HCT116 (cell line): ENCODE measurements around the gene INAVA. TPM values are rescaled to one million over a fixed set of nuclear protein-coding genes. Genes with fewer than 3 reads are reported as not detected.

Experiments used
- ATAC-seq: fragments of 200-7000 bp; cut with Tn5 transposase; 2 replicates; pipeline ENCODE4 v1.9.1; 2020; ENCODE audit warnings: mild to moderate bottlenecking, moderate library complexity
- BruUV-seq: library from RNA; stranded (reverse); fragments of 400-500 nt; replicated peaks from 2 replicates; lab custom pipeline; 2021; lab: Mats Ljungman, UMichigan
- CTCF ChIA-PET: fragments of 300-600 bp; sonication (Branson Sonifier 250); formaldehyde crosslinking; loops from one replicate; lab custom pipeline; 2021; ENCODE audit warnings: antibody characterized with exemption; lab: Charles Lee
- POLR2A ChIA-PET: fragments of 300-600, 350-600 bp; sonication (Branson Sonifier 250); formaldehyde crosslinking; loops from one replicate; lab custom pipeline; 2021; ENCODE audit warnings: antibody characterized with exemption; lab: Charles Lee
- RAD21 ChIA-PET, 2 experiments: fragments of 300-600 bp; sonication (Branson Sonifier 250); formaldehyde crosslinking; loops; one replicate each; lab custom pipeline; 2023; ENCODE audit warnings: low total read pairs in 2 of 2; ENCODE audit not compliant: uncharacterized antibody in 2 of 2, unreplicated experiment in 2 of 2, low non-redundant PET in 1 of 2; lab: Charles Lee
- DNase-seq: peaks from one replicate; pipeline ENCODE4 v3.0.0-alpha.2; 2010; ENCODE audit warnings: low read depth, low spot score
- H2AFZ ChIP-seq: fragments of 200-600 bp; shearing (Covaris generic), sonication (generic); 2 replicates; pipeline ENCODE4 v1.6.1; 2017; ENCODE audit warnings: low read depth, mixed run types, mixed read lengths, antibody characterized with exemption, low read length; ENCODE audit not compliant: poor library complexity, severe bottlenecking
- H3K27ac ChIP-seq: 2 replicates; pipeline ENCODE4 v1.5.1; 2012; ENCODE audit warnings: low read depth, low read length
- H3K27me3 ChIP-seq: fragments of 200-600 bp; sonication (generic); 2 replicates; pipeline ENCODE4 v1.6.1; 2016; ENCODE audit warnings: mixed run types, low read length, mixed read lengths; ENCODE audit not compliant: insufficient read depth
- H3K36me3 ChIP-seq, 2 experiments: fragments of 200-500 bp in 1 of 2; fragments of 200-600 bp in 1 of 2; sonication (Bioruptor generic) in 1 of 2; sonication (generic) in 1 of 2; 2 replicates each; pipeline versions ENCODE4 v1.5.1 to v1.6.1; 2014 to 2016; ENCODE audit warnings: low read length in 2 of 2, inconsistent platforms in 1 of 2, mixed read lengths in 1 of 2, mixed run types in 1 of 2; ENCODE audit not compliant: insufficient read depth in 2 of 2, control insufficient read depth in 1 of 2
- H3K4me1 ChIP-seq, 2 experiments: fragments of 200-600 bp in 1 of 2; sonication (generic) in 1 of 2; 2 replicates each; pipeline versions ENCODE4 v1.5.1 to v1.6.1; 2012 to 2017; ENCODE audit warnings: low read length in 2 of 2, inconsistent platforms in 1 of 2, mild to moderate bottlenecking in 1 of 2, mixed read lengths in 1 of 2, mixed run types in 1 of 2, moderate library complexity in 1 of 2; ENCODE audit not compliant: insufficient read depth in 2 of 2, control insufficient read depth in 1 of 2
- H3K4me2 ChIP-seq: fragments of 200-600 bp; sonication (generic); 2 replicates; pipeline ENCODE4 v1.6.1; 2017; ENCODE audit warnings: mixed run types, low read length, mixed read lengths
- H3K4me3 ChIP-seq, 2 experiments: fragments of 200-600 bp in 1 of 2; sonication (generic) in 1 of 2; replicated peaks in 1 of 2; 2 replicates each; pipeline ENCODE4 v1.5.1; 2011 to 2016; ENCODE audit warnings: low read length in 2 of 2, control low read depth in 1 of 2, low read depth in 1 of 2, mild to moderate bottlenecking in 1 of 2, mixed read lengths in 1 of 2, mixed run types in 1 of 2
- H3K79me2 ChIP-seq: fragments of 200-600 bp; sonication (generic); 2 replicates; pipeline ENCODE4 v1.6.1; 2017; ENCODE audit warnings: mild to moderate bottlenecking, mixed run types, low read length, moderate library complexity, mixed read lengths; ENCODE audit not compliant: insufficient read depth
- H3K9ac ChIP-seq: fragments of 200-600 bp; sonication (generic); 2 replicates; pipeline ENCODE4 v1.6.1; 2016; ENCODE audit warnings: low read length, mixed read lengths
- H3K9me2 ChIP-seq: fragments of 200-600 bp; sonication (generic), shearing (Covaris generic); 2 replicates; pipeline ENCODE4 v1.6.1; 2017; ENCODE audit warnings: mixed run types, mild to moderate bottlenecking, moderate library complexity; ENCODE audit not compliant: insufficient read depth
- H3K9me3 ChIP-seq, 2 experiments: fragments of 200-500 bp in 1 of 2; fragments of 200-600 bp in 1 of 2; sonication (Bioruptor generic) in 1 of 2; sonication (generic) in 1 of 2; 2 replicates each; pipeline ENCODE4 v1.6.1; 2014 to 2017; ENCODE audit warnings: low read length in 2 of 2, mixed read lengths in 2 of 2, inconsistent platforms in 1 of 2, low read depth in 1 of 2, mild to moderate bottlenecking in 1 of 2, mixed run types in 1 of 2, moderate library complexity in 1 of 2; ENCODE audit not compliant: control insufficient read depth in 1 of 2, insufficient read depth in 1 of 2
- H4K20me1 ChIP-seq: fragments of 200-600 bp; sonication (generic), shearing (Covaris generic); 2 replicates; pipeline ENCODE4 v1.6.1; 2017; ENCODE audit warnings: mixed run types, mild to moderate bottlenecking, moderate library complexity; ENCODE audit not compliant: insufficient read depth
- CBX3 ChIP-seq: IDR thresholded peaks from 2 replicates; pipeline ENCODE4 v1.6.1; 2012; ENCODE audit warnings: low read depth
- POLR2A ChIP-seq: IDR thresholded peaks from 2 replicates; pipeline ENCODE4 v1.7.0; 2011; ENCODE audit warnings: borderline replicate concordance; ENCODE audit not compliant: insufficient read depth, insufficient read length; ENCODE audit errors: extremely low read depth
- RAD21 ChIP-seq: IDR thresholded peaks from 2 replicates; pipeline ENCODE4 v1.6.1; 2012; ENCODE audit warnings: low read depth, mild to moderate bottlenecking
- ZNF274 ChIP-seq: fragments of 200-500 bp; sonication (Bioruptor generic); IDR thresholded peaks from 2 replicates; pipeline ENCODE4 v1.6.1; 2014; ENCODE audit warnings: mild to moderate bottlenecking, low read depth, low read length, inconsistent platforms
- intact Hi-C: fragments of 100-400 bp; cut with micrococcal nuclease; formaldehyde crosslinking; loops from 2 replicates; pipeline ENCODE4 v1.10.0; 2022
- total RNA-seq: library from RNA; stranded (reverse); gene quantifications from one replicate; pipeline ENCODE4 v1.2.1, GENCODE V29; 2021; ENCODE audit not compliant: unreplicated experiment
- TF ChIP-seq, protein P1 (sequence below): IDR thresholded peaks from 2 replicates; pipeline ENCODE4 v1.6.1; 2012

Gene INAVA
- total RNA-seq, 1 experiment from 2014 or later = 18.8 TPM

DNA sequence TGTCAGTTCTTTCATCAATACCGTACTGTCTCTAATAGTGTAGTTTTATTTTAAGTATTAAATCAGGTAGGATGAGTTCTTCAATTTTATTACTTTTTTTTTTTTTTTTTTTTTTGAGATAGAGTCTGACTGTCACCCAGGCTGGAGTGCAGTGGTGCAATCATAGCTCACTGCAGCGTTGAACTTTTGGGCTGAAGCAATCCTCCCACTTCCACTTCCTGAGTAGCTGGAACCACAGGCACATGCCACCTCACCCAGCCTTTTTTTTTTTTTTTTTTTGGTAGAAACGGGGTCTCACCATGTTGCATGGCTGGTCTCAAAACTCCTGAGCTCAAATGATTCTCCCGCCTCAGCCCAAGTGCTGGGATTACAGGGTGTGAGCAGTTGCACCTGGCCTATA lies 44.3 kb downstream of the INAVA start:
- ChIA-PET CTCF (no interaction called here), POLR2A (no interaction called here), RAD21 (no interaction called here)
- Histone ChIP-seq H2AFZ (no peak overlapping the region), H3K4me1 (no peaks in the 10 kb centered on the region), H3K9me3 (no peaks in the 10 kb centered on the region), H3K36me3 (no peaks in the 10 kb centered on the region), H3K9ac (no peak overlapping the region), H3K27me3 (no peaks in the 10 kb centered on the region), H3K9me2 (no peaks in the 10 kb centered on the region), H3K27ac (no peak overlapping the region), H3K4me3 (no peak overlapping the region), H3K79me2 (no peaks in the 10 kb centered on the region), H4K20me1 (no peaks in the 10 kb centered on the region), H3K4me2 (no peak overlapping the region)
- intact Hi-C loops = no loop called here
- DNase-seq = no peak
- TF ChIP-seq ZNF274 = no peak
- no peak for TF ChIP-seq POLR2A
- TF ChIP-seq CBX3 = no peak
- TF ChIP-seq, protein P1, sequence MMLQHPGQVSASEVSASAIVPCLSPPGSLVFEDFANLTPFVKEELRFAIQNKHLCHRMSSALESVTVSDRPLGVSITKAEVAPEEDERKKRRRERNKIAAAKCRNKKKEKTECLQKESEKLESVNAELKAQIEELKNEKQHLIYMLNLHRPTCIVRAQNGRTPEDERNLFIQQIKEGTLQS = no peak
- ATAC-seq = no peak
- BruUV-seq = no TSS peak

DNA sequence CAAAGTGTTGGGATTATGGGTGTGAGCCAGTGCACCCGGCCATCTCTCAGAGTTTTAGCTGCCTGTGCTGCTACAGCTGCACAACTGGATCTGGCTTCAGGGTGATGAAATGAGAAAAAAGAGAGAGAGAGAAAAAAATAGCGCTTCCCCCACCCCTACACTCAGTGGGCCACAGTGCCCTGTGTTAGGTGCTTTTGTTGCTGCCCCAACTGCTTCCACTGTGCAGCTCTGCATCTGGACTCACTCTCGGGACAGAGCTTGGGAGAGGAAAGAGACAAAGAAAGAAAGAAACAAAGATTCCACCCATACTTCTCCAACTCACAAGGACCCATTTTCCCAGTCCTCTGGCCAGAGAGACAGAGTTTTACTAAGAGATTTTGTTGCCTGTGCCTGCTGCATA lies 50.4 kb downstream of the INAVA start:
- intact Hi-C loops = no loop called here
- Histone ChIP-seq H3K9ac (no peak overlapping the region), H3K4me2 (no peak overlapping the region), H2AFZ (no peak overlapping the region), H3K9me2 (no peaks in the 10 kb centered on the region), H3K4me3 (no peak overlapping the region), H3K9me3 (peaks cover 0 to 11% of the 10 kb centered on the region in 2 experiments; a peak in 2 of 4 replicates), H3K79me2 (no peaks in the 10 kb centered on the region), H3K27ac (no peak overlapping the region), H3K4me1 (no peaks in the 10 kb centered on the region), H3K36me3 (no peaks in the 10 kb centered on the region), H3K27me3 (no peaks in the 10 kb centered on the region), H4K20me1 (no peaks in the 10 kb centered on the region)
- RAD21 ChIA-PET = no interaction called here
- ATAC-seq = no peak
- CTCF ChIA-PET = no interaction called here
- TF ChIP-seq RAD21 = no peak
- BruUV-seq = no TSS peak
- DNase-seq = no peak
- POLR2A ChIA-PET = interaction anchor here (0.6 kb wide), 1 partner anchor 982 kb away, joined by 4 read pairs; no protein-coding TSS in a partner anchor
